HG02798 (cell line): ENCODE results near the gene CA10.

Experiments
- ATAC-seq: cut with Tn5 transposase; IDR thresholded peaks from one replicate; pipeline ENCODE4 v1.9.1; 2021; ENCODE audit warnings: mild to moderate bottlenecking; ENCODE audit not compliant: unreplicated experiment, poor library complexity

CA10 gene

DNA sequence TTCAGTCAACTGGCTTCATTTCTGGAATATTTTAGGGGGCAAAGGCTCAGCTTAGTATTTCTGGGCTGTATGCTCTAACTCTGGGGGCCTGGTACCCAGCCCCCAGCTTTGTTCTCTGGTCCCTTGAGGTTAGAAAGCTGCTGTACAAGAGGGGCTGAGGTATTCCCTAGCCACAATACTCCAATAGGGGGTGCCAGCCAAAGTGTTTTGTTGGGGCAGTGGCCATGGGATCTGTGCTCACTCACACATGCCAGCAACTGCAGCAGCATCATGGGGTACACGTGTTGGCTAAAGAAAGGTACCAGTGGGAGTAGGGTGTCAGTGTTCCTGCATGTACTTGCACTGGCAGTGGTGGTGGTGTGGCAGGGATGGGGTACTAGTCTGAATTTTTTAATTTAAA, 257.3 kb downstream of the CA10 start:
- no peak for ATAC-seq

DNA sequence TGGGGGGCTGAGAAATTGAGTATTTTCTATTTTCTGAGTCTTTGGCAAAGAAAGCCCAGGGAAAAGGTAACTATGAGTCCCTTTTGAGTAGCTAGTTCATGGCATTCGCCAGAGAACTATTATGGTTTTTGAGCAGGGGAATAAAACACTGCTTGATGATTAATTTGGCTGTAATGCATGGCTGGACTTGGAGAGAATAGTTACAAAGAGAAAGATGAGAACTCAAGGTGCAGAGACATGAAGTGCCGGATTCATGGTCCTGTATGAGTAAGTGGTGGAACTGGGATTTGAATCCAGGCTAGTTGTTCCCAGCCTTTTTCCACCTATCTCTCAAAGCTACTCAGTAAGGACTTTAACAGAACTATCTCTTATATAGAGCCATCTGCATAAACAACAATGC, 266.6 kb downstream of the CA10 start:
- no peak for ATAC-seq

DNA sequence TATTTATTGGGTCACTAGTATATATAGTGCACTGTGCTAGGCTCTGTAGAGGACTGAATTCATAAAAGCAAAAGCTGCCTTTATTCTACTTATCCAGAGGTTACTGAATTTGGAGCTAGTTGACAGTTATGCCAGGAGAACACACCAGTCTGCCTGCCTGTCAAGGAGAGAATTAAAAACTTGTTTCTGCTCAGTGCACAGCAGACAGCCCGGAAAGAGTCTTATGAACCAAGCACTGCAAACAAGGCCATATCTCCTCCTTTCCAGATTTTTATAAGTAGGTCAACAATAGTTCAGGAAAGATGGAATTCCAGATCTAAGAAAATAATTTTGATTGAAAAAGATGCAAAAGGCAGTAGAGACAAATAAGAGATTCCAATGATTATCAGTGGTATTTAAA, 267.8 kb downstream of the CA10 start:
- ATAC-seq, result no peak

DNA sequence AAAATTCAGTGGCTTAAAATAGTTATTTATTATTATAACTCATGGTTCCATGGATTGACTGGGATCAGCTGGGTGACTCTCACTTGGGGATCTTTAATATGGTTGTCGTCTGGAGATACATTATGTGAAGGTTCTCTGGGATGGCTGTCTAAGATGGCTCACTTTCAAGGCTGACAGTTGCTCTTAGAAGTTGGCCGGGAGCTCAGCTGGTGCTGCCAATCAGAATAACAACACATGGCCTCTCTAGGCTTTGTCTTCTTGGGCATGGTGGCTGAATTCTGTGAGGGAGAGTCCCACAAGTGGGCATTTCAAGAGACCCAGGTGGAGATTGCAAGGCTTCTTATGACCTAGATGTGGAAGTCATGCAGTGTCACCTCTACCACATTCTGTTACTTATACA, 269.7 kb downstream of the CA10 start:
- ATAC-seq, result no peak

- ATAC-seq, result no peak
Measured at GRCh38 chr17:51876986-51877385, 281.5 kb downstream of the CA10 start.

GRCh38 chr17:51873302-51873701, 285.2 kb downstream of the CA10 start:
- ATAC-seq, result no peak

GRCh38 chr17:51869387-51869786, 289.1 kb downstream of the CA10 start:
- no peak for ATAC-seq

- ATAC-seq, result peak; percentile 48
Measured at GRCh38 chr17:51860954-51861561, 297.5 kb downstream of the CA10 start.

GRCh38 chr17:51857052-51857597, 301.4 kb downstream of the CA10 start:
- no peak for ATAC-seq

DNA sequence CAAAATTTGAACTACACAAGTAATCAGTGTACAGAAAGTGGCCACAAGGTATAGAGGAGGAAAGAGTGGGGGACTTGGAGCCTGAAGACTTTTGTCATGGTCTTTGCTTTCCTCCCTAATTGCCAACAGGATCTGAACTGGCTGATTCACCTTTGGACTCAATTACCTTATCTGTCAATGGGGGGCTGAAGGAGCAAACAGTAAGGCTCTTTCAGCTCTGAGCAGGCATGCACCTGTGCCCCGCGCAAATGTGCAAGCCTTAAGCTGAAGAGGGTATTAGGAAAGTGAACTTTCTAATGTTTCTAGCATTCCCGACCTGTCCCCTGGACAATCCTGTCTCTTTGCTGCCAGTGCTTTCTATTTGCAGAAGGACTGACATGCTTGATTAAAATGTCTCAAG, 302.7 kb downstream of the CA10 start:
- ATAC-seq, result no peak

DNA sequence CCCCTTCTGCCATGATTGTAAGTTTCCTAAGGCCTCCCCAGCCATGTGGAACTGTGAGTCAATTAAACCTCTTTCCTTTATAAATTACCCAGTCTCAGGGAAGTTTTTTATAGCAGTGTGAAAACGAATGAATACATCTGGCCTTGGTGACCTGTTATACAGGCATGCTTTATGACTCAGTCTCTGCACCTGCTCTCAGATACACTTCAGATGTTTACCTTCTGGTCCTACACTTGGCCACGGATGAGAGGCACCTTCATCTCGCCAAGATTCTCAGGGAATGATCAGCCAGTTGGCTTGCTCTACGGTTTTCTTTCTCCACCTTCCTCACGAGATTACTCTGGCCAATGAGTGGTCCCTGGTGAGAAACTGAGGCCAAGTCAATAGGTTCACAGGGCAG, 304.7 kb downstream of the CA10 start:
- ATAC-seq, result no peak

GRCh38 chr17:51852603-51853002, 305.9 kb downstream of the CA10 start:
- ATAC-seq, result no peak

GRCh38 chr17:51850201-51850600, 308.3 kb downstream of the CA10 start:
- ATAC-seq, result no peak

GRCh38 chr17:51848451-51848850, 310.1 kb downstream of the CA10 start:
- no peak for ATAC-seq

- ATAC-seq, result no peak
Measured at GRCh38 chr17:51846566-51846965, 311.9 kb downstream of the CA10 start.

GRCh38 chr17:51845776-51846175, 312.7 kb downstream of the CA10 start:
- no peak for ATAC-seq

- no peak for ATAC-seq
Measured at GRCh38 chr17:51842763-51843162, 315.8 kb downstream of the CA10 start.

- ATAC-seq, result no peak
Measured at GRCh38 chr17:51841669-51842068, 316.8 kb downstream of the CA10 start.

DNA sequence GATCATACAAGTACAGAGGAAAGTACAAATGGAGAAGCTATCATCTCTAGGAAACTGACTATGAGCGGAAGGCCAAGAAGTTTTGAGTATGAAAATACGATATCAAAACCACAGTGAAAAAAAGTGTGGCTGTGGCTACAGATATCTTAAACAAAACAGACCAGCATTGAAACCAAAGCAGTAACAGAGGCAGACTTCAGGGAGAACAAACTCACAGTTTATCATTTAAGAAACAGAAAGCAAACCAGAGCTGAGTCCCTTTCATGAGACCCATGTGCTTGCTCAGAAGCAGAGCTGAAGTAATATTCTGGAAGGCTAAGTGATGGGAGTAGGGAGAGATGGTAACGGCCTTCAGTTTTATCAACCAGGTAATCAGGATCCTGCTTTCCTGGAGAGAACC, 317.8 kb downstream of the CA10 start:
- ATAC-seq, result no peak

- no peak for ATAC-seq
Measured at GRCh38 chr17:51833620-51834019, 324.9 kb downstream of the CA10 start.

DNA sequence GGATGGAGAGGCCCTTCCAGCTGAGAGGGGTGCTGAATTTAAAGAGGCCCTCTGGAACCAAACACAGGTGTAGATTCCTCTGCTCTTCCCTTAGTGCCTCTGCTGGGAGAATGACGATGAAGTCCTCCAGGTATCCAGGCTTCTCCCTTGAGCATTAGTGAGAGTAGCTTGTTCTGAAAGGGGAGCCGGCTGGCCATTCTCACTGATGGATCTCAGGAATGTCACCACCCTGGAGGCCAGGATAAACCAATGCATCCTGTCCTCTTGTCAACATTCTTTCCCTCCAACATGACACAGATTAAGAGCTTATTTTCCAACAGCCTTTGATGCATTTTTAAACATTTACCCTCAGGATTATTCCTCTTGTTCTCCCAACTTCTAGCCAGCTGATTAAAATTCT, 325.5 kb downstream of the CA10 start:
- ATAC-seq, result no peak

DNA sequence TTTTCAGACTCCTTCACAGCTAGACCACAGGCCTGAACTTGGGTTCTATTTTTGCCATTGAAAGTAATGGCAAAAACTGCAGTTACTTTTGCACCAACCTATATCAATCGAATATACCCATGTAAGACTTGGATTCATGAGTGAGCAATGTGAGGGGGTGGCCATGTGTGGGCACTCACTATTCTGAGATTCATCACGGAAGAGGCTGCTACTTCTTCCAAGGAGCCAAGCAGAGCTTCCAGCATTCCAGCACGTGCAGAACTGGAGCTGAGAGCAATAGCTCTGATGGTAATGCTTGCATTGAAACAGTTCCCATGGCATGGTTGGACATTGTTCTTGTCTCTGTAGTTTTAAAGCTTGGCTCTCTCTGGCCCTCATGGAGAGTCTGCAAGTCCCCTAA, 327.6 kb downstream of the CA10 start:
- ATAC-seq, result no peak

DNA sequence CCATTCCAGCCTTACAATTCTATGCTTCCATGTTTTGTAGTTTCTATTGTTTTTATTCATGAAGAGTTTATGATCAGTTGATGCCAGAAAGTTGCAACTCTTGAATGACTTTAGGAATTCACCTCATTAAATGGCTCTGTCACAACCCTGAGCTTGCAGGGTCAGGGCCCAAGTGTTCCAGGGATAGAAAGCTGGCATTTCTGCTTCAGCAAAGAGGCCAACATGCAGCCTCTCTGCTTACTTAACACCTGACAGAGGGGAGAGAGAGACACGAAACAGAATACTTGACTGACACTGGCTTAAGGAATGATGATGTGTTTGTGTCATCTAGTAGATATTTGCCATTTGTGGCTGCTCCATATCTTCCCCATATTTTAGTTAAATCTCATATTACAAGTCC, 328.1 kb downstream of the CA10 start:
- no peak for ATAC-seq
